ENCODE results near the gene PATL2.

DNA sequence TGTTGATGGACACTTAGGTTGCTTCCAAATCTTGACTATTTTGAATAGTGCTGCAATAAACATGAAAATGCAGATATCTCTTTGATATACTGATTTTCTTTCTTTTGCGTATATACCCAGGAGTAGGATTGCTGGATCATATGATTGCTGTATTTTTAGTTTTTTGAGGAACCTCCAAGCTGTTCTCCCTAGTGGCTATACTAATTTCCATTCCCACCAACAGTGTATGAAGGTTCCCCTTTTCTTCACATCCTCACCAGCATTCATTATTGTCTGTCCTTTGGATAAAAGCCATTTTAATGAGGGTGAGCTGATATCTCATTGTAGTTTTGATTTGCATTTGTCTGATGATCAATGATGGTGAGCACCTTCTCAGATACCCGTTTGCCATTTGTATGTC, 12.5 kb downstream of the PATL2 start:
- TF ChIP-seq CTCF (IDR thresholded peaks at IDR 0.05; ENCODE audit: low read length) (no peak), EZH2 (IDR thresholded peaks at IDR 0.05; ENCODE audit: borderline replicate concordance, low read length) (no peak)
